GM21390 (cell line): ENCODE measurements around the gene ZFR.
A peak's percentile ranks its signal among the peaks of the same experiment; 100 is the strongest.
"Not testable (repeated sequence)": the region's sequence is repeated elsewhere in the genome, so short reads cannot be mapped to it uniquely, and the experiment has no call there.

ENCODE experiments used
- ATAC-seq: cut with Tn5 transposase; IDR thresholded peaks from one replicate; pipeline ENCODE4 v1.9.1; 2021; ENCODE audit not compliant: unreplicated experiment

The ZFR gene

DNA sequence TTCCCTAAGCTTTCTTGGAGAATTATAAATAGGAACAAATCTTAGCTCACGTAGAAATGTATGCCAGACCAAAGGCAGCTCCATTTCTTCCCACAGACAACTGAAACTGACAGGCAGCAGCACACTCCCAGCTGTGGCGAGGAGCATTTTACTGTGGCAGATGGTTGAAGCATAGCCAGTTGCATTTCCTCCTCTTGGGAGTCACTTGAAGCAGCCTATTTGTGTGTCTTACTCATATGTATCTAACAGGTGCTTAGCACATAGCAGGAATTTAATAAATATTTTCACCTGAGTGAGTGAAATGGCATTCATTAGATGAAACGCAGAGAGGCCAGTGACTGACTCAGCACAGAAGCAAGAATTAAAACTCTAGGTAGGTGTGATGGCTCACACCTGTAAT, 119.5 kb downstream of the ZFR start:
- no peak for ATAC-seq

GRCh38 chr5:32323741-32324140, 120.8 kb downstream of the ZFR start:
- no peak for ATAC-seq

DNA sequence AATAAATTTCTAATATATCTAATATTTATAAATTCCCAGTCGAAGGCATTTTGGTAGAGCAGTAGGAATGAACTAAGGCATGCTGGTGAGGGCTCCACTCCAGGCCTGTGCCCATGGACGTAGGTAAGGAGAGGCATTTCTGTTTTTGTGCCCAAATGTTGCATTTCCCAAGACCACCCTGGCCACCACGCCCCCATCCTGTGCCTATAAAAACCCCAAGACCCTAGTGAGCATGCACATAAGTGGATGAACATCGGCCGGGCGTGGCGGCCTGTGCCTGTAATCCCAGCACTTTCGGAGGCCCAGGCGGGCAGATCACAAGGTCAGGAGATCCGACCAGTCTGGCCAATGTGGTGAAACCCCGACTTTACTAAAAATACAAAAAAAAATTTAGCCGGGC, 121.7 kb downstream of the ZFR start:
- no peak for ATAC-seq

DNA sequence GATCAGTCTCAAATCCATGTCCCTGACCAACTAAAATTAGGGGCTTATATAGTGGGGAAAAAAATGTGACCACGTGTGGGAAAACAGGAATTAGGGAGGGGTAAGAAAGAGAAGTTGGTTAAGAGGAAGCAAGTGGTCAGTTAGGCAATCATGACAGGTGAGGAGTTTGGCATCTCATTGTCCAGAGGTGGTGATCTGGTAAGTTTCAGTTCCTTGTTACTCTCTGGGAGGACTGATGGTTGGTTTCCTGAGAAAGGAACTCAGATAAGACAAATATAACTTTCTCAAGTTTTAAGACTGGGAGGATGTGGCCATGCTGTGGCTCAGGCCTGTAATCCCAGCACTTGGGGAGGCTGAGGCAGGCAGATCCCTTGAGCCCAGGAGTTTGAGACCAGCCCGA, 122.8 kb downstream of the ZFR start:
- not testable (repeated sequence) for ATAC-seq

GRCh38 chr5:32320576-32320975, 124.0 kb downstream of the ZFR start:
- ATAC-seq: no peak

DNA sequence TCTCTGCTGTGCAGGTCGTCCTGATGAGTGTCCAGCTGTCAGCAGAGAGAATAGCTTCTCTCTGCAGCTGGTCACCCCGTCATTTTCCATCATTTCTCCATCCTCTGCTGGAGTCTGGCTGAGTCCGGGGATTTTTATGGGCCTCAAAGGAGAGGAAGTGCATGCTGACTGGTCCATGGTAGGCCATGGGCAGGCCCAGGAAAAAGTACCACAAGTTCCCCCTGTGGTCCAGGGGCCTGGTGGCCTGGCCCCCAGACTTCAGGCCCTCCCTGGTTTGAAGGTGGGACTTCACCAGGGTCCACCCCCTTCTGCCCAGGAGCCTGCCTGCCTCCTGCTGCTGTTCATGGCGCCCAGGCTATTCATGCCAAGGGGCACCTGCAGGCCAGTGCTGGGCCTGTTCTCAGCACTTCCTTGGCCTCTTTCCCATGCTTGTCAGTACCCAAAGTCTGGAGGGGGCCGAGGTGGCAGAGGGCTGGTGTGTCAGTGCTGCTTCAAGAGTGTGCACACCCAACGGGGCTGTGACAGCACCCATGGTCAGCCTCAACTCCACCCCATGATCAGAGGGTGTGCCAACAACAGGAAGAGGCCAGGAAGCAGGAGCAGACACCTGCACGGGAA, 124.5 kb downstream of the ZFR start:
- ATAC-seq: no peak

DNA sequence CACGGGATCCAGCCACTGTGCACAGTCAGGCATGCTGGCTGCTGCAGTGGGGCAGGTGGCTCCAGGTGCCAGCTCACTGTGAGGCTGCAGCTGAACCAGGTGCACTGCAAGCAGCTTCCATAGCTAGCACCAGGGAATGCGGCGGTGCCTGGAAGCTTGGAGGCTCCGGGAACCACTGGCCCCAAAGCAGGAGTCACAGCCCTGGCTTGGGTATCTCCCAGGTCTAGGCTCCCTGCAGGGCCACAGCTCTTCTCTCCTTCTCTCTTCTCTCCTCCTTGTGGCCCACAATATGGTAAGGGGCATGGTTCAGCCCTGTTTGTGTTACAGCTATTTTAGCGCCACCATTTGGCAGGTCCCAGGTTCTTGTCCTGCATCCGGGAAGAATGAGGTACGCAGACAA, 125.1 kb downstream of the ZFR start:
- no peak for ATAC-seq

GRCh38 chr5:32317041-32317440, 127.5 kb downstream of the ZFR start:
- no peak for ATAC-seq

- no peak for ATAC-seq
These were observed 129.1 kb downstream of the ZFR start for GRCh38 chr5:32315221-32316014.

- no peak for ATAC-seq
These were observed 129.9 kb downstream of the ZFR start for GRCh38 chr5:32314658-32315057.

DNA sequence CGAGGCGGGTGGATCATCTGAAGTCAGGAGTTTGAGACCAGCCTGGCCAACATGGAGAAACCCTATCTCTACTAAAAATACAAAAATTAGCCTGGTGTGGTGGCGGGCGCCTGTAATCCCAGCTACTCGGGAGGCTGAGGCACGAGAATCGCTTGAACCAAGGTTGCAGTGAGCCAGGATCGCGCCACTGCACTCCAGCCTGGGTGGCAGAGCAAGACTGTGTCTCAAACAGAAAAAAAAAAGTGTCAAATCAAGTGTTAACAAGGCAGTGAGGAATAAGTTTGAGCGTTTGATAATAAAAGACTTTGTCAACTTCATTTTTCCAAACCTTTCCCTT, 130.4 kb downstream of the ZFR start:
- ATAC-seq: not testable (repeated sequence)

- ATAC-seq: peak; percentile 90
These were observed 131.8 kb downstream of the ZFR start, which contains the start of gene MTMR12 for GRCh38 chr5:32312595-32313332. TSS of gene MTMR12 (minus strand) at chr5:32312939. CDS start at chr5:32312838, 101 bp downstream.

DNA sequence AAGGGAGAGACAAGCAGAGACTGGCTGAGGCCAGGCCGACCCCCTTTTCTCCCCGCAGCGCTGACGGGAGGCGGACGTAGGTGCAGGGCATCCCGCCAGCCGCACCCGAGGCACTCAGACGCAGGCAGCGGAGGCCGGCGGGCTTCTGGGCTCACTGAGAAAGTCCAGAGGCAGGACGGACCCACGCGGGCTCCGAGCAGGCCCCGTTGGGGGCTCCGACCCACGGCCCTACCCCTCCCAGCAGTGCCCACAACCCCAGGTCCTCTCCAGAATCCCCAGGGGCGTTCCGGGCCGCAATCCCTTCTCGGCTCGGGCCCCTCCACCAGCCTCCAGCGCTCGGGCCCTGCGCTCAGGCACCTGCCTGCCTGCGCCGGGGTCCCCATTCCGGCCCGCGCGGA, 132.3 kb downstream of the ZFR start:
- ATAC-seq: peak; percentile 28

- ATAC-seq: no peak
These were observed 132.9 kb downstream of the ZFR start for GRCh38 chr5:32311404-32312196.

DNA sequence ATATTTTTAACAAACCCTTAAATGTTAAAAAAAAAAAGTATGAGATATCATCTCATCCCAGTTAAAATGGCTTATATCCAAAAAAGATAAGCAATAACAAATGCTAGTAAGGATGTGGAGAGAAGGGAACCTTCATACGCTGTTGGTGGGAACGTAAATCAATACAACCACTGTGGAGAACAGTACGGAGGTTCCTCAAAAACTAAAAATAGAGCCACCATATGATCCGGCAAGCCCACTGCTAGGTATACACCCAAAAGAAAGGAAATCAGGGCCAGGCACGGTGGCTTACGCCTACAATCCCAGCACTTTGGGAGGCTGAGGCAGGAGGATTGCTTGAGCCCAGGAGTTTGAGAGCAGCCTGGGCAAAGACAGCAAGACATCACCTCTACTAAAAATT, 134.8 kb downstream of the ZFR start:
- ATAC-seq: no peak

DNA sequence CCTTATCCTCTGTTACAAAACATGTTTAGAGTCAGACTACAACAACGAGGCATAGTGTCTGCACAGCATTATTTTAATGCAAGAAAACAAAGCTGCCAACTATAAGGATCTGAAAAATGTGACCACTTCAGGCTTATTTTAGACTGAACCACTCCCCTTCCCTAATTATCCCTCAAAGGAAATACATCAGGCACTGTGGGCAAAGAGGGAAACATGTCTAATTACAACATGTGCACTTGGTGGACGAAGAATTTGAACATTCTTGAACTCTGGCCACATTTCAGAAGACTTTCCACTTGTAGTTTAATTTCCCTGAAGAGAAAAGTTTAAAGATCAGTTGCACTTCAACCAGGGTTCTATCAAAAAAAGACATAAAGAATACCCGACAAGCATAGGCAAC, 135.6 kb downstream of the ZFR start:
- ATAC-seq: no peak

DNA sequence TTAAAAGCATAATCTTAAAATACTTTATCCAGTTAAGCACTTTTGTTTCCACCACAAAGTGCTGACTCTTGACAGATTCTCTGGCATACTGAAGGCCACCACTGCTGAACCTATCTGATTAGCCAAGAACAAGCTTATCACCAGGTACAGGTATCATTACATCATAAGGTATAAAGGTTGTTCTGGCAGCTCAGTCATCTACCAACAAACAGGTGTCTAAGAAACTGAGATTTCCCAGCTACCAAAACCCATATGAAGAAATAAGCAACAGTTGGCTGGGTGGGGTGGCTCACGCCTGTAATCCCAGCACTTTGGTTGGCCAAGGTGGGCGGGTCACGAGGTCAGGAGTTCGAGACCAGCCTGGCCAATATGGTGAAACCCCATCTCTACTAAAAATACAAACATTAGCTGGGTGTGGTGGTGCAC, 136.8 kb downstream of the ZFR start:
- ATAC-seq: no peak

GRCh38 chr5:32304622-32305021, 139.9 kb downstream of the ZFR start:
- ATAC-seq: no peak
